IMR-90 (cell line): ENCODE measurements around the gene MAPK10. TPM values are rescaled to one million over a fixed set of nuclear protein-coding genes. Genes with fewer than 3 reads are reported as not detected.

ENCODE experiments used
- ATAC-seq: fragments of 200-7000 bp; cut with Tn5 transposase; 2 replicates; pipeline ENCODE4 v1.9.1; 2020; ENCODE audit warnings: low read depth, mild to moderate bottlenecking, moderate library complexity
- BruUV-seq: library from RNA; stranded (reverse); fragments of 400-500 nt; replicated peaks from 2 replicates; lab custom pipeline; 2021; lab: Mats Ljungman, UMichigan
- CTCF ChIA-PET: fragments of 300-600 bp; formaldehyde crosslinking; extraction: SDS; loops from one replicate; lab custom pipeline; 2021; ENCODE audit warnings: antibody characterized with exemption; lab: Yijun Ruan, JAX
- POLR2A ChIA-PET: fragments of 300-600 bp; sonication (Branson Sonifier 250); formaldehyde crosslinking; loops from one replicate; lab custom pipeline; 2022; ENCODE audit warnings: antibody characterized with exemption; ENCODE audit not compliant: unreplicated experiment; lab: Charles Lee
- DNase-seq: peaks from one replicate; pipeline ENCODE4 v3.0.0; 2013
- H2AFZ ChIP-seq: replicated peaks from 2 replicates; pipeline ENCODE3; 2013; ENCODE audit warnings: low read length, mild to moderate bottlenecking; ENCODE audit not compliant: poor library complexity
- H2AK5ac ChIP-seq: 2 replicates; pipeline ENCODE4 v1.6.1; 2013; ENCODE audit warnings: low read depth, low read length, inconsistent platforms
- H2AK9ac ChIP-seq: replicated peaks from 2 replicates; pipeline ENCODE3; 2013; ENCODE audit warnings: mild to moderate bottlenecking, low read depth, low read length, moderate library complexity; ENCODE audit not compliant: poor library complexity
- H2BK120ac ChIP-seq: 2 replicates; pipeline ENCODE4 v1.6.1; 2013; ENCODE audit warnings: low read depth, low read length, inconsistent platforms
- H2BK15ac ChIP-seq: 3 replicates; pipeline ENCODE4 v1.6.1; 2013; ENCODE audit warnings: low read depth, low read length, inconsistent platforms
- H2BK20ac ChIP-seq: 2 replicates; pipeline ENCODE4 v1.6.1; 2013; ENCODE audit warnings: low read depth, mild to moderate bottlenecking, inconsistent platforms, low read length, moderate library complexity
- H2BK5ac ChIP-seq: 2 replicates; pipeline ENCODE4 v1.6.1; 2013; ENCODE audit warnings: mild to moderate bottlenecking, low read depth, low read length, inconsistent platforms; ENCODE audit not compliant: poor library complexity, severe bottlenecking
- H3K14ac ChIP-seq: replicated peaks from 2 replicates; pipeline ENCODE4 v1.6.1; 2013; ENCODE audit warnings: low read depth, low read length, inconsistent platforms
- H3K18ac ChIP-seq: 2 replicates; pipeline ENCODE4 v1.6.1; 2013; ENCODE audit warnings: low read depth, low read length, control low read depth
- H3K23ac ChIP-seq: 2 replicates; pipeline ENCODE4 v1.6.1; 2013; ENCODE audit warnings: low read depth, low read length, inconsistent platforms
- H3K27ac ChIP-seq: 2 replicates; pipeline ENCODE4 v1.5.1; 2013; ENCODE audit warnings: mild to moderate bottlenecking, control low read depth, low read length; ENCODE audit not compliant: insufficient read depth
- H3K27me3 ChIP-seq: 2 replicates; pipeline ENCODE4 v1.6.1; 2013; ENCODE audit warnings: low read length; ENCODE audit not compliant: control insufficient read depth, insufficient read depth
- H3K36me3 ChIP-seq: 2 replicates; pipeline ENCODE4 v1.6.1; 2013; ENCODE audit warnings: low read length, mixed read lengths; ENCODE audit not compliant: control insufficient read depth, insufficient read depth
- H3K4ac ChIP-seq: 2 replicates; pipeline ENCODE4 v1.6.1; 2013; ENCODE audit warnings: low read depth, low read length, inconsistent platforms
- H3K4me1 ChIP-seq: 2 replicates; pipeline ENCODE4 v1.6.1; 2013; ENCODE audit warnings: low read length, mixed read lengths; ENCODE audit not compliant: control insufficient read depth, insufficient read depth
- H3K4me2 ChIP-seq: 2 replicates; pipeline ENCODE4 v1.6.1; 2013; ENCODE audit warnings: low read depth, mild to moderate bottlenecking, control low read depth, low read length, moderate library complexity
- H3K4me3 ChIP-seq: 2 replicates; pipeline ENCODE4 v1.5.1; 2013; ENCODE audit warnings: low read depth, mild to moderate bottlenecking, control low read depth, low read length, moderate library complexity; ENCODE audit not compliant: insufficient read depth
- H3K56ac ChIP-seq: 2 replicates; pipeline ENCODE4 v1.6.1; 2013; ENCODE audit warnings: low read length, inconsistent platforms; ENCODE audit not compliant: insufficient read depth; ENCODE audit errors: extremely low read depth
- H3K79me1 ChIP-seq, 2 experiments: 2 replicates each; pipeline ENCODE4 v1.6.1; 2013; ENCODE audit warnings: low read length in 2 of 2, inconsistent platforms in 1 of 2, low read depth in 1 of 2
- H3K9ac ChIP-seq: 2 replicates; pipeline ENCODE4 v1.6.1; 2013; ENCODE audit warnings: low read depth, low read length, control low read depth
- H3K9me1 ChIP-seq: 2 replicates; pipeline ENCODE4 v1.6.1; 2013; ENCODE audit warnings: low read length, inconsistent platforms; ENCODE audit not compliant: insufficient read depth
- H3K9me3 ChIP-seq: 2 replicates; pipeline ENCODE4 v1.6.1; 2013; ENCODE audit warnings: low read length; ENCODE audit not compliant: control insufficient read depth, insufficient read depth
- H4K20me1 ChIP-seq: 2 replicates; pipeline ENCODE4 v1.6.1; 2013; ENCODE audit warnings: low read length, inconsistent platforms; ENCODE audit not compliant: insufficient read depth
- H4K5ac ChIP-seq: 2 replicates; pipeline ENCODE4 v1.6.1; 2013; ENCODE audit warnings: mild to moderate bottlenecking, low read depth, low read length, control low read depth
- H4K8ac ChIP-seq, 2 experiments: 2 replicates each; pipeline ENCODE4 v1.6.1; 2013; ENCODE audit warnings: low read depth in 2 of 2, low read length in 2 of 2, control low read depth in 1 of 2, inconsistent platforms in 1 of 2
- H4K91ac ChIP-seq: 2 replicates; pipeline ENCODE4 v1.6.1; 2013; ENCODE audit warnings: low read depth, low read length, inconsistent platforms; ENCODE audit not compliant: insufficient read depth
- CTCF ChIP-seq: conservative IDR thresholded peaks from 2 replicates; pipeline ENCODE4 v1.5.1; 2012; ENCODE audit warnings: mild to moderate bottlenecking, low read depth, low read length, improper control_type of control experiment
- MAFK ChIP-seq: IDR thresholded peaks from 2 replicates; pipeline ENCODE4 v1.6.1; 2012; ENCODE audit warnings: low read depth, low read length, improper control_type of control experiment
- MAZ ChIP-seq: IDR thresholded peaks from 2 replicates; pipeline ENCODE4 v1.6.1; 2012; ENCODE audit warnings: low read depth, mild to moderate bottlenecking, low read length, improper control_type of control experiment, moderate library complexity, borderline replicate concordance
- MXI1 ChIP-seq: IDR thresholded peaks from 2 replicates; pipeline ENCODE4 v1.6.1; 2012; ENCODE audit warnings: low read depth, mild to moderate bottlenecking, low read length, moderate library complexity, borderline replicate concordance
- NFE2L2 ChIP-seq: fragments of 150-350 bp; IDR thresholded peaks from 2 replicates; pipeline ENCODE4 v1.6.1; 2016; ENCODE audit warnings: low read depth, mild to moderate bottlenecking, low read length
- RAD21 ChIP-seq: IDR thresholded peaks from 2 replicates; pipeline ENCODE4 v1.6.1; 2012; ENCODE audit warnings: low read length, improper control_type of control experiment
- USF2 ChIP-seq: fragments of 150-350 bp; IDR thresholded peaks from 2 replicates; pipeline ENCODE4 v1.6.1; 2017; ENCODE audit warnings: mild to moderate bottlenecking, antibody characterized with exemption, low read length, low read depth
- dilution Hi-C: fragments of 300-500 bp; cut with HindIII; formaldehyde crosslinking; loops from one replicate; pipeline ENCODE4 v1.14.3; 2018; ENCODE audit warnings: low sequenced_read_pairs; ENCODE audit not compliant: unreplicated experiment
- in situ Hi-C: fragments of 300-500 bp; cut with MboI; formaldehyde crosslinking; loops from 3 replicates; pipeline ENCODE4 v1.14.3; 2019; ENCODE audit warnings: low sequenced_read_pairs, inconsistent platforms, mixed read lengths
- intact Hi-C: fragments of 100-400 bp; cut with micrococcal nuclease; formaldehyde crosslinking; loops from 2 replicates; pipeline ENCODE4 v1.10.0; 2022
- polyA plus RNA-seq, 3 experiments: library from polyadenylated mRNA; depleted of rRNA; stranded (reverse); fragments of >200 nt; gene quantifications; 2 replicates each; pipeline ENCODE4 v1.2.3, GENCODE V29; 2012; ENCODE audit warnings: low replicate concordance in 1 of 3
- total RNA-seq: library from RNA; depleted of rRNA; stranded (reverse); fragments of >200 nt; gene quantifications from 2 replicates; pipeline ENCODE4 v1.2.3, GENCODE V29; 2012
- TF ChIP-seq, protein P1 (sequence below): fragments of 150-350 bp; IDR thresholded peaks from 2 replicates; pipeline ENCODE4 v1.6.1; 2016; ENCODE audit warnings: low read depth, mild to moderate bottlenecking, low read length, moderate library complexity, borderline replicate concordance

Gene MAPK10
- total and polyA plus RNA-seq, 2 of the 4 experiments (the other 2 are of a cell fraction): 2.8 to 6.5 TPM

DNA sequence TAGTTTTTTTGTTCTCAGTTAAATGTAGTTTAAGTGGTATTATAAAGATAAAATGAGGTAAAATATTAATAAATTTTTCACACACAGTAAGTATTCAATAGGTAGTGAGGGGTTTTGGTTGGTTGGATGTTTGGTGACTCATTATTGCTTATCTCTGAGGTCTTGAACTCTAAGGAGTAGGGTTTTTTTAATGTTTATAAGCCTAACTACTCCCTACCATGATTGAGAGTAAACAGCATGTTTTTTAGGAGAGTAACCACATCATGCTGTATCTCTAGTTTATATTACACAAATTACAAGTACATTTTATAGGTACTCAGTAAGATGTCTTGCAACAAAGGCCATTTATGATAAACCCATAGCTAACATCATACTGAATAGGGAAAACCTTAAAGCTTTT is 181.6 kb downstream of the MAPK10 start:
- intact Hi-C loops: no loop called here
- Histone ChIP-seq H2AK9ac (no peak overlapping the region), H3K9me3 (no peaks in the 10 kb centered on the region), H3K18ac (no peak overlapping the region), H4K8ac (no peak overlapping the region), H3K9me1 (no peaks in the 10 kb centered on the region), H4K20me1 (no peaks in the 10 kb centered on the region), H4K91ac (no peak overlapping the region), H2AFZ (no peak overlapping the region), H3K36me3 (no peaks in the 10 kb centered on the region), H2BK15ac (no peak overlapping the region), H2BK20ac (no peak overlapping the region), H3K79me1 (no peaks in the 10 kb centered on the region), H3K56ac (no peak overlapping the region), H3K4me1 (no peaks in the 10 kb centered on the region), H3K4me3 (no peak overlapping the region), H3K9ac (no peak overlapping the region), H3K27me3 (no peaks in the 10 kb centered on the region), H3K14ac (no peak overlapping the region), H2BK120ac (no peak overlapping the region), H3K27ac (no peak overlapping the region), H3K23ac (no peak overlapping the region), H2AK5ac (no peak overlapping the region), H4K5ac (no peak overlapping the region), H2BK5ac (no peak overlapping the region), H3K4me2 (no peak overlapping the region), H3K4ac (no peak overlapping the region)
- BruUV-seq: no TSS peak
- POLR2A ChIA-PET: no interaction called here
- CTCF ChIA-PET: no interaction called here
- in situ Hi-C loops: no loop called here
- no peak for TF ChIP-seq MXI1
- TF ChIP-seq MAFK: no peak
- no peak for TF ChIP-seq MAZ
- TF ChIP-seq, protein P1, sequence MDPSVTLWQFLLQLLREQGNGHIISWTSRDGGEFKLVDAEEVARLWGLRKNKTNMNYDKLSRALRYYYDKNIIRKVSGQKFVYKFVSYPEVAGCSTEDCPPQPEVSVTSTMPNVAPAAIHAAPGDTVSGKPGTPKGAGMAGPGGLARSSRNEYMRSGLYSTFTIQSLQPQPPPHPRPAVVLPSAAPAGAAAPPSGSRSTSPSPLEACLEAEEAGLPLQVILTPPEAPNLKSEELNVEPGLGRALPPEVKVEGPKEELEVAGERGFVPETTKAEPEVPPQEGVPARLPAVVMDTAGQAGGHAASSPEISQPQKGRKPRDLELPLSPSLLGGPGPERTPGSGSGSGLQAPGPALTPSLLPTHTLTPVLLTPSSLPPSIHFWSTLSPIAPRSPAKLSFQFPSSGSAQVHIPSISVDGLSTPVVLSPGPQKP: no peak
- TF ChIP-seq CTCF: no peak
- TF ChIP-seq NFE2L2: no peak
- TF ChIP-seq RAD21: no peak
- no peak for TF ChIP-seq USF2
- ATAC-seq (peak; percentile 69), DNase-seq (peak; percentile 32)
- dilution Hi-C loops: no loop called here
